PFSK-1 (cell line): ENCODE measurements around the gene ATP6V0B.

ENCODE experiments used
- POLR2AphosphoS5 ChIP-seq: IDR thresholded peaks from 2 replicates; pipeline ENCODE4 v1.6.1; 2012; ENCODE audit warnings: low read depth, mild to moderate bottlenecking, control low read depth, low read length, moderate library complexity
- SIN3A ChIP-seq: IDR thresholded peaks from 2 replicates; pipeline ENCODE4 v1.6.1; 2012; ENCODE audit warnings: mild to moderate bottlenecking, low read length, moderate library complexity, borderline replicate concordance; ENCODE audit not compliant: insufficient read depth
- TAF1 ChIP-seq: IDR thresholded peaks from 2 replicates; pipeline ENCODE4 v1.6.1; 2012; ENCODE audit warnings: low read length, control low read depth, borderline replicate concordance; ENCODE audit not compliant: insufficient read depth
- TF ChIP-seq, protein P1 (sequence below), 2 experiments: IDR thresholded peaks; 2 replicates each; pipeline versions ENCODE4 v1.6.1 to v1.8.0; 2011 to 2012; ENCODE audit warnings: low read depth in 2 of 2, low read length in 2 of 2, control low read depth in 1 of 2, inconsistent platforms in 1 of 2, mild to moderate bottlenecking in 1 of 2, moderate library complexity in 1 of 2; ENCODE audit not compliant: insufficient read depth in 1 of 2

DNA sequence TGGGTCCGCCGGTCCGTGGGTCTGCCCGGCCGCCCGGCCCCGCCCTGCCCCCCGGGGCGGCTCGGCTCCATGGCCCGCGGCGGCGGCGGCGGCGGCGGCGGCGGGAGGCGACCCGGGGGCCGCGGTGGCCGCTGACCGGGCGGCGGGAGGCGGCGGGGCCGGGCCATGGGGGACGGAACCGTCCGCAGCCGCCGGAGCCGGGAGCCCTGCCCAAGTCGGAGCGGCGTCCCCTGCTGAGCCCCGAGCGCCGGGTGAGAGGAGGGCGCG, 4.4 kb downstream of the ATP6V0B start:
- TF ChIP-seq POLR2AphosphoS5 (no peak), SIN3A (no peak), TAF1 (peak; percentile 8; the same call in 1 of the 2 replicates)
- TF ChIP-seq, protein P1, sequence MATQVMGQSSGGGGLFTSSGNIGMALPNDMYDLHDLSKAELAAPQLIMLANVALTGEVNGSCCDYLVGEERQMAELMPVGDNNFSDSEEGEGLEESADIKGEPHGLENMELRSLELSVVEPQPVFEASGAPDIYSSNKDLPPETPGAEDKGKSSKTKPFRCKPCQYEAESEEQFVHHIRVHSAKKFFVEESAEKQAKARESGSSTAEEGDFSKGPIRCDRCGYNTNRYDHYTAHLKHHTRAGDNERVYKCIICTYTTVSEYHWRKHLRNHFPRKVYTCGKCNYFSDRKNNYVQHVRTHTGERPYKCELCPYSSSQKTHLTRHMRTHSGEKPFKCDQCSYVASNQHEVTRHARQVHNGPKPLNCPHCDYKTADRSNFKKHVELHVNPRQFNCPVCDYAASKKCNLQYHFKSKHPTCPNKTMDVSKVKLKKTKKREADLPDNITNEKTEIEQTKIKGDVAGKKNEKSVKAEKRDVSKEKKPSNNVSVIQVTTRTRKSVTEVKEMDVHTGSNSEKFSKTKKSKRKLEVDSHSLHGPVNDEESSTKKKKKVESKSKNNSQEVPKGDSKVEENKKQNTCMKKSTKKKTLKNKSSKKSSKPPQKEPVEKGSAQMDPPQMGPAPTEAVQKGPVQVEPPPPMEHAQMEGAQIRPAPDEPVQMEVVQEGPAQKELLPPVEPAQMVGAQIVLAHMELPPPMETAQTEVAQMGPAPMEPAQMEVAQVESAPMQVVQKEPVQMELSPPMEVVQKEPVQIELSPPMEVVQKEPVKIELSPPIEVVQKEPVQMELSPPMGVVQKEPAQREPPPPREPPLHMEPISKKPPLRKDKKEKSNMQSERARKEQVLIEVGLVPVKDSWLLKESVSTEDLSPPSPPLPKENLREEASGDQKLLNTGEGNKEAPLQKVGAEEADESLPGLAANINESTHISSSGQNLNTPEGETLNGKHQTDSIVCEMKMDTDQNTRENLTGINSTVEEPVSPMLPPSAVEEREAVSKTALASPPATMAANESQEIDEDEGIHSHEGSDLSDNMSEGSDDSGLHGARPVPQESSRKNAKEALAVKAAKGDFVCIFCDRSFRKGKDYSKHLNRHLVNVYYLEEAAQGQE (IDR thresholded peaks at IDR 0.05; ENCODE audit: insufficient read depth in 1 of 2, low read depth in 2 of 2, low read length in 2 of 2): no peak
